Measurements from ENCODE around the gene PCDHGA2. TPM values are rescaled to one million over a fixed set of nuclear protein-coding genes. Genes with fewer than 3 reads are reported as not detected.

Gene PCDHGA2
- total RNA-seq, 1 donor from 2014 or later = 11.9 TPM

Other genes with a start within 250 kb of the PCDHGA2 start
- gene PCDHB2, start 244.1 kb upstream of the PCDHGA2 start, total RNA-seq = 20.3 TPM
- 24.7 TPM for gene PCDHB3, start 238.3 kb upstream of the PCDHGA2 start, total RNA-seq
- gene PCDHB4, start 216.9 kb upstream of the PCDHGA2 start, total RNA-seq = 11.0 TPM
- 16.3 TPM for gene PCDHB5, start 203.6 kb upstream of the PCDHGA2 start, total RNA-seq
- gene PCDHB6, start 188.7 kb upstream of the PCDHGA2 start, total RNA-seq = 5.6 TPM
- gene PCDHB7, start 166.1 kb upstream of the PCDHGA2 start, total RNA-seq = 17.8 TPM
- gene PCDHB8, start 161.0 kb upstream of the PCDHGA2 start, total RNA-seq = 15.0 TPM
- gene PCDHB16, start 156.4 kb upstream of the PCDHGA2 start, total RNA-seq = 10.6 TPM
- 11.9 TPM for gene PCDHB9, start 151.6 kb upstream of the PCDHGA2 start, total RNA-seq
- 26.3 TPM for gene PCDHB10, start 146.4 kb upstream of the PCDHGA2 start, total RNA-seq
- 24.1 TPM for gene PCDHB11, start 139.1 kb upstream of the PCDHGA2 start, total RNA-seq
- 36.9 TPM for gene PCDHB12, start 130.0 kb upstream of the PCDHGA2 start, total RNA-seq
- 29.7 TPM for gene PCDHB13, start 124.8 kb upstream of the PCDHGA2 start, total RNA-seq
- 28.2 TPM for gene PCDHB14, start 115.4 kb upstream of the PCDHGA2 start, total RNA-seq
- gene PCDHB15, start 93.4 kb upstream of the PCDHGA2 start, total RNA-seq = 32.9 TPM
- gene SLC25A2, start 34.7 kb upstream of the PCDHGA2 start, total RNA-seq = 0.63 TPM
- 77.3 TPM for gene TAF7, start 18.0 kb upstream of the PCDHGA2 start, total RNA-seq
- 9.1 TPM for gene PCDHGA1, start 8.2 kb upstream of the PCDHGA2 start, total RNA-seq
- 11.0 TPM for gene PCDHGA3, start 5.1 kb downstream of the PCDHGA2 start, total RNA-seq
- 20.3 TPM for gene PCDHGB1, start 11.3 kb downstream of the PCDHGA2 start, total RNA-seq
- 21.6 TPM for gene PCDHGA4, start 16.3 kb downstream of the PCDHGA2 start, total RNA-seq
- 21.9 TPM for gene PCDHGB2, start 21.2 kb downstream of the PCDHGA2 start, total RNA-seq
- 17.8 TPM for gene PCDHGA5, start 25.4 kb downstream of the PCDHGA2 start, total RNA-seq
- 31.0 TPM for gene PCDHGB3, start 31.5 kb downstream of the PCDHGA2 start, total RNA-seq
- 29.1 TPM for gene PCDHGA6, start 35.1 kb downstream of the PCDHGA2 start, total RNA-seq
- 23.8 TPM for gene PCDHGA7, start 44.0 kb downstream of the PCDHGA2 start, total RNA-seq
- 35.4 TPM for gene PCDHGB4, start 48.9 kb downstream of the PCDHGA2 start, total RNA-seq
- gene PCDHGA8, start 53.9 kb downstream of the PCDHGA2 start, total RNA-seq = 30.0 TPM
- 41.6 TPM for gene PCDHGB5, start 59.2 kb downstream of the PCDHGA2 start, total RNA-seq
- 38.2 TPM for gene PCDHGA9, start 64.0 kb downstream of the PCDHGA2 start, total RNA-seq
- gene PCDHGB6, start 69.3 kb downstream of the PCDHGA2 start, total RNA-seq = 35.4 TPM
- 36.3 TPM for gene PCDHGA10, start 74.2 kb downstream of the PCDHGA2 start, total RNA-seq
- 43.5 TPM for gene PCDHGB7, start 78.9 kb downstream of the PCDHGA2 start, total RNA-seq
- 40.4 TPM for gene PCDHGA11, start 82.3 kb downstream of the PCDHGA2 start, total RNA-seq
- gene PCDHGA12, start 91.7 kb downstream of the PCDHGA2 start, total RNA-seq = 26.9 TPM
- 62.3 TPM for gene PCDHGC3, start 137.2 kb downstream of the PCDHGA2 start, total RNA-seq
- gene PCDHGC4, start 146.3 kb downstream of the PCDHGA2 start, total RNA-seq = 91.7 TPM
- 20.0 TPM for gene PCDHGC5, start 150.3 kb downstream of the PCDHGA2 start, total RNA-seq